WTC11 (cell line): ENCODE results near the gene GPD1.

Experiments used
- CBFB ChIP-seq: sonication (generic); formaldehyde crosslinking; IDR thresholded peaks from 2 replicates; pipeline ENCODE4 v1.8.1; 2022; ENCODE audit warnings: mild to moderate bottlenecking, low read depth, missing genetic modification reagents
- HMGA2 ChIP-seq: fragments of 250-450 bp; sonication (Bioruptor Pico); IDR thresholded peaks from 2 replicates; pipeline ENCODE4 v1.4.0; 2021; ENCODE audit warnings: mild to moderate bottlenecking, moderate library complexity
- SMAD4 ChIP-seq: sonication (generic); formaldehyde crosslinking; IDR thresholded peaks from 2 replicates; pipeline ENCODE4 v1.8.0; 2022; ENCODE audit warnings: mild to moderate bottlenecking, missing genetic modification reagents
- SP1 ChIP-seq: sonication (generic); formaldehyde crosslinking; conservative IDR thresholded peaks from 2 replicates; pipeline ENCODE4 v1.8.1; 2022; ENCODE audit warnings: missing genetic modification reagents
- TCF7 ChIP-seq: sonication (generic); formaldehyde crosslinking; IDR thresholded peaks from 2 replicates; pipeline ENCODE4 v1.8.0; 2022; ENCODE audit warnings: mild to moderate bottlenecking, low read depth, missing genetic modification reagents, moderate library complexity
- ZNF138 ChIP-seq: sonication (generic); formaldehyde crosslinking; conservative IDR thresholded peaks from 2 replicates; pipeline ENCODE4 v1.8.1; 2022; ENCODE audit warnings: mild to moderate bottlenecking, moderate library complexity, missing genetic modification reagents
- ZNF416 ChIP-seq: fragments of 250-450 bp; sonication (Bioruptor Pico); IDR thresholded peaks from 2 replicates; pipeline ENCODE4 v1.9.0; 2021; ENCODE audit warnings: mild to moderate bottlenecking, inconsistent platforms
- TF ChIP-seq, protein P1 (sequence below): sonication (generic); formaldehyde crosslinking; IDR thresholded peaks from 2 replicates; pipeline ENCODE4 v1.8.1; 2023; ENCODE audit warnings: mild to moderate bottlenecking, missing genetic modification reagents
- TF ChIP-seq, protein P2 (sequence below): fragments of 200-600 bp; IDR thresholded peaks from 2 replicates; pipeline ENCODE4 v1.8.0; 2022; ENCODE audit warnings: antibody characterized with exemption
- TF ChIP-seq, protein P3 (sequence below): sonication (generic); formaldehyde crosslinking; IDR thresholded peaks from 2 replicates; pipeline ENCODE4 v1.8.0; 2022; ENCODE audit warnings: mild to moderate bottlenecking, missing genetic modification reagents
- TF ChIP-seq, protein P4 (sequence below): sonication (generic); formaldehyde crosslinking; IDR thresholded peaks from 2 replicates; pipeline ENCODE4 v1.8.1; 2022; ENCODE audit warnings: low read depth, missing genetic modification reagents, borderline replicate concordance
- TF ChIP-seq, protein P5 (sequence below): sonication (generic); formaldehyde crosslinking; conservative IDR thresholded peaks from 2 replicates; pipeline ENCODE4 v1.8.1; 2022; ENCODE audit warnings: mild to moderate bottlenecking, missing genetic modification reagents
- TF ChIP-seq, protein P6 (sequence below): sonication (generic); formaldehyde crosslinking; conservative IDR thresholded peaks from 2 replicates; pipeline ENCODE4 v1.8.1; 2023; ENCODE audit warnings: mild to moderate bottlenecking, low read depth, missing genetic modification reagents, moderate library complexity
- TF ChIP-seq, protein P7 (sequence below): sonication (generic); formaldehyde crosslinking; IDR thresholded peaks from 2 replicates; pipeline ENCODE4 v1.8.1; 2023; ENCODE audit warnings: mild to moderate bottlenecking, moderate library complexity, missing genetic modification reagents

DNA sequence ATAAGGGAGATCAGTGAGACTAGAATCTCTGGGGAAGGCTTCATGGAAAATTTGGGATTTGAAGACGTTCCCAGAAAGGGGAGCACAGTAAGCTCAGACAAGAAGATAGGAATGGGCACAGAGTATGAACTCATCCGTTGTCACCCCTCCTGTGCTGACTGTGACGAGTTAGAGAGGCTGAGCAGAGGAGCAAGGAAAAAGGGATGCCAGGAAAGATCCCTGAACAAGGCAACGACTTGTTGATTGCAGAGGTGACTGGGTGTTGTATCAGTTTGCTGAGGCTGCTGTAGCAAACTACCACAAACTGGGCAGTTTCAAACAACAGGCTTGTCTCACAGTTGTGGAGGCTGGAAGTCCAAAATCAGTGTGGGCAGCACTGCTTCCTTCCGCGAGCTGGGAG lies 5.9 kb upstream of the GPD1 start:
- TF ChIP-seq SP1 (CRISPR knock-in tag) (no peak), HMGA2 (CRISPR knock-in tag) (no peak), CBFB (CRISPR knock-in tag) (no peak), ZNF416 (CRISPR knock-in tag) (no peak), SMAD4 (CRISPR knock-in tag) (no peak), TCF7 (CRISPR knock-in tag) (no peak), ZNF138 (CRISPR knock-in tag) (no peak)
- TF ChIP-seq, protein P1, sequence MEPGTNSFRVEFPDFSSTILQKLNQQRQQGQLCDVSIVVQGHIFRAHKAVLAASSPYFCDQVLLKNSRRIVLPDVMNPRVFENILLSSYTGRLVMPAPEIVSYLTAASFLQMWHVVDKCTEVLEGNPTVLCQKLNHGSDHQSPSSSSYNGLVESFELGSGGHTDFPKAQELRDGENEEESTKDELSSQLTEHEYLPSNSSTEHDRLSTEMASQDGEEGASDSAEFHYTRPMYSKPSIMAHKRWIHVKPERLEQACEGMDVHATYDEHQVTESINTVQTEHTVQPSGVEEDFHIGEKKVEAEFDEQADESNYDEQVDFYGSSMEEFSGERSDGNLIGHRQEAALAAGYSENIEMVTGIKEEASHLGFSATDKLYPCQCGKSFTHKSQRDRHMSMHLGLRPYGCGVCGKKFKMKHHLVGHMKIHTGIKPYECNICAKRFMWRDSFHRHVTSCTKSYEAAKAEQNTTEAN (CRISPR knock-in tag): no peak
- TF ChIP-seq, protein P2, sequence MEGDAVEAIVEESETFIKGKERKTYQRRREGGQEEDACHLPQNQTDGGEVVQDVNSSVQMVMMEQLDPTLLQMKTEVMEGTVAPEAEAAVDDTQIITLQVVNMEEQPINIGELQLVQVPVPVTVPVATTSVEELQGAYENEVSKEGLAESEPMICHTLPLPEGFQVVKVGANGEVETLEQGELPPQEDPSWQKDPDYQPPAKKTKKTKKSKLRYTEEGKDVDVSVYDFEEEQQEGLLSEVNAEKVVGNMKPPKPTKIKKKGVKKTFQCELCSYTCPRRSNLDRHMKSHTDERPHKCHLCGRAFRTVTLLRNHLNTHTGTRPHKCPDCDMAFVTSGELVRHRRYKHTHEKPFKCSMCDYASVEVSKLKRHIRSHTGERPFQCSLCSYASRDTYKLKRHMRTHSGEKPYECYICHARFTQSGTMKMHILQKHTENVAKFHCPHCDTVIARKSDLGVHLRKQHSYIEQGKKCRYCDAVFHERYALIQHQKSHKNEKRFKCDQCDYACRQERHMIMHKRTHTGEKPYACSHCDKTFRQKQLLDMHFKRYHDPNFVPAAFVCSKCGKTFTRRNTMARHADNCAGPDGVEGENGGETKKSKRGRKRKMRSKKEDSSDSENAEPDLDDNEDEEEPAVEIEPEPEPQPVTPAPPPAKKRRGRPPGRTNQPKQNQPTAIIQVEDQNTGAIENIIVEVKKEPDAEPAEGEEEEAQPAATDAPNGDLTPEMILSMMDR: no peak
- TF ChIP-seq, protein P3, sequence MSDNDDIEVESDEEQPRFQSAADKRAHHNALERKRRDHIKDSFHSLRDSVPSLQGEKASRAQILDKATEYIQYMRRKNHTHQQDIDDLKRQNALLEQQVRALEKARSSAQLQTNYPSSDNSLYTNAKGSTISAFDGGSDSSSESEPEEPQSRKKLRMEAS: no peak
- TF ChIP-seq, protein P4, sequence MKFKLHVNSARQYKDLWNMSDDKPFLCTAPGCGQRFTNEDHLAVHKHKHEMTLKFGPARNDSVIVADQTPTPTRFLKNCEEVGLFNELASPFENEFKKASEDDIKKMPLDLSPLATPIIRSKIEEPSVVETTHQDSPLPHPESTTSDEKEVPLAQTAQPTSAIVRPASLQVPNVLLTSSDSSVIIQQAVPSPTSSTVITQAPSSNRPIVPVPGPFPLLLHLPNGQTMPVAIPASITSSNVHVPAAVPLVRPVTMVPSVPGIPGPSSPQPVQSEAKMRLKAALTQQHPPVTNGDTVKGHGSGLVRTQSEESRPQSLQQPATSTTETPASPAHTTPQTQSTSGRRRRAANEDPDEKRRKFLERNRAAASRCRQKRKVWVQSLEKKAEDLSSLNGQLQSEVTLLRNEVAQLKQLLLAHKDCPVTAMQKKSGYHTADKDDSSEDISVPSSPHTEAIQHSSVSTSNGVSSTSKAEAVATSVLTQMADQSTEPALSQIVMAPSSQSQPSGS (CRISPR knock-in tag): no peak
- TF ChIP-seq, protein P5, sequence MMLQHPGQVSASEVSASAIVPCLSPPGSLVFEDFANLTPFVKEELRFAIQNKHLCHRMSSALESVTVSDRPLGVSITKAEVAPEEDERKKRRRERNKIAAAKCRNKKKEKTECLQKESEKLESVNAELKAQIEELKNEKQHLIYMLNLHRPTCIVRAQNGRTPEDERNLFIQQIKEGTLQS (CRISPR knock-in tag): no peak
- TF ChIP-seq, protein P6, sequence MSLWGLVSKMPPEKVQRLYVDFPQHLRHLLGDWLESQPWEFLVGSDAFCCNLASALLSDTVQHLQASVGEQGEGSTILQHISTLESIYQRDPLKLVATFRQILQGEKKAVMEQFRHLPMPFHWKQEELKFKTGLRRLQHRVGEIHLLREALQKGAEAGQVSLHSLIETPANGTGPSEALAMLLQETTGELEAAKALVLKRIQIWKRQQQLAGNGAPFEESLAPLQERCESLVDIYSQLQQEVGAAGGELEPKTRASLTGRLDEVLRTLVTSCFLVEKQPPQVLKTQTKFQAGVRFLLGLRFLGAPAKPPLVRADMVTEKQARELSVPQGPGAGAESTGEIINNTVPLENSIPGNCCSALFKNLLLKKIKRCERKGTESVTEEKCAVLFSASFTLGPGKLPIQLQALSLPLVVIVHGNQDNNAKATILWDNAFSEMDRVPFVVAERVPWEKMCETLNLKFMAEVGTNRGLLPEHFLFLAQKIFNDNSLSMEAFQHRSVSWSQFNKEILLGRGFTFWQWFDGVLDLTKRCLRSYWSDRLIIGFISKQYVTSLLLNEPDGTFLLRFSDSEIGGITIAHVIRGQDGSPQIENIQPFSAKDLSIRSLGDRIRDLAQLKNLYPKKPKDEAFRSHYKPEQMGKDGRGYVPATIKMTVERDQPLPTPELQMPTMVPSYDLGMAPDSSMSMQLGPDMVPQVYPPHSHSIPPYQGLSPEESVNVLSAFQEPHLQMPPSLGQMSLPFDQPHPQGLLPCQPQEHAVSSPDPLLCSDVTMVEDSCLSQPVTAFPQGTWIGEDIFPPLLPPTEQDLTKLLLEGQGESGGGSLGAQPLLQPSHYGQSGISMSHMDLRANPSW (CRISPR knock-in tag): no peak
- TF ChIP-seq, protein P7, sequence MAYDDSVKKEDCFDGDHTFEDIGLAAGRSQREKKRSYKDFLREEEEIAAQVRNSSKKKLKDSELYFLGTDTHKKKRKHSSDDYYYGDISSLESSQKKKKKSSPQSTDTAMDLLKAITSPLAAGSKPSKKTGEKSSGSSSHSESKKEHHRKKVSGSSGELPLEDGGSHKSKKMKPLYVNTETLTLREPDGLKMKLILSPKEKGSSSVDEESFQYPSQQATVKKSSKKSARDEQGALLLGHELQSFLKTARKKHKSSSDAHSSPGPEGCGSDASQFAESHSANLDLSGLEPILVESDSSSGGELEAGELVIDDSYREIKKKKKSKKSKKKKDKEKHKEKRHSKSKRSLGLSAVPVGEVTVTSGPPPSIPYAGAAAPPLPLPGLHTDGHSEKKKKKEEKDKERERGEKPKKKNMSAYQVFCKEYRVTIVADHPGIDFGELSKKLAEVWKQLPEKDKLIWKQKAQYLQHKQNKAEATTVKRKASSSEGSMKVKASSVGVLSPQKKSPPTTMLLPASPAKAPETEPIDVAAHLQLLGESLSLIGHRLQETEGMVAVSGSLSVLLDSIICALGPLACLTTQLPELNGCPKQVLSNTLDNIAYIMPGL (CRISPR knock-in tag): no peak
